Chondrocyte (in vitro differentiated cells): ENCODE measurements around the gene SKAP1. TPM values are rescaled to one million over a fixed set of nuclear protein-coding genes. Genes with fewer than 3 reads are reported as not detected.
"Not testable (repeated sequence)": the region's sequence is repeated elsewhere in the genome, so short reads cannot be mapped to it uniquely, and the experiment has no call there.

Source experiments
- DNase-seq: peaks from one replicate; pipeline ENCODE4 v3.0.0; 2021; ENCODE audit warnings: mixed read lengths, low spot score
- H3K27ac Mint-ChIP-seq: one replicate; pipeline ENCODE4 v1.8.0; 2021; ENCODE audit warnings: mild to moderate bottlenecking, moderate library complexity, mixed read lengths; ENCODE audit not compliant: unreplicated experiment
- H3K27me3 Mint-ChIP-seq: 2 replicates; pipeline ENCODE4 v1.8.0; 2021; ENCODE audit warnings: low read depth, mixed read lengths
- H3K36me3 Mint-ChIP-seq: 2 replicates; pipeline ENCODE4 v1.8.0; 2021; ENCODE audit warnings: low read depth, mixed read lengths
- H3K4me1 Mint-ChIP-seq: 2 replicates; pipeline ENCODE4 v1.8.0; 2021; ENCODE audit warnings: low read depth, mild to moderate bottlenecking, mixed read lengths
- H3K4me3 Mint-ChIP-seq: one replicate; pipeline ENCODE4 v1.8.0; 2021; ENCODE audit warnings: mild to moderate bottlenecking, moderate library complexity, mixed read lengths; ENCODE audit not compliant: unreplicated experiment
- H3K9me3 Mint-ChIP-seq: 2 replicates; pipeline ENCODE4 v1.8.0; 2021; ENCODE audit warnings: low read depth, mixed read lengths
- CTCF ChIP-seq: fragments of 200-600 bp; sonication (generic); IDR thresholded peaks from 2 replicates; pipeline ENCODE4 v1.5.0; 2021; ENCODE audit warnings: antibody characterized with exemption, mild to moderate bottlenecking, moderate library complexity
- total RNA-seq: library from RNA; stranded (reverse); gene quantifications from 3 replicates; pipeline ENCODE4 v1.2.1, GENCODE V29; 2021

The SKAP1 gene
- total RNA-seq, 1 donor from 2014 or later = not detected

DNA sequence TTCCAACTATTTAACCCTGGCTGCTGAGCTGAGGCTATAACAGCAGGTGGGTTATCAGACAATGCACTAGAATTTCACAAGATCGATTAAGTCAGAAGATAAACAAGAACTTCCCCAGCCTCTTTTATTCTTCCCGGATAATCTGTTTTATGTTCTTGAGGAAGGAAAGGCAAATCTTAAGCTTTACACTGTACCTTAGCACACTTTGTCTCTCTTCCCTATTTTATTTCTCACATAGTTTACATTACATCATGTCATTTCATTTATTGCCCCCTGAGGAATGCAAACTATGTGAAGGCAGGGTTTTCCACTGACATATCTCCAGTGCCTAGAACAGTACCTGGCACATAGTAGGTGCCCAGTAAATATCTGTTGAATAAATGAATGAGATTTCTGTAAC lies 139.6 kb downstream of the SKAP1 start:
- no peak overlapping the region for H3K4me3 Mint-ChIP-seq
- H3K9me3 Mint-ChIP-seq = no peaks in the 10 kb centered on the region
- H3K27ac Mint-ChIP-seq = no peak overlapping the region
- H3K27me3 Mint-ChIP-seq = peaks cover 58% of the 10 kb centered on the region
- DNase-seq = no peak
- H3K4me1 Mint-ChIP-seq = no peaks in the 10 kb centered on the region
- no peaks in the 10 kb centered on the region for H3K36me3 Mint-ChIP-seq
- TF ChIP-seq CTCF = no peak

DNA sequence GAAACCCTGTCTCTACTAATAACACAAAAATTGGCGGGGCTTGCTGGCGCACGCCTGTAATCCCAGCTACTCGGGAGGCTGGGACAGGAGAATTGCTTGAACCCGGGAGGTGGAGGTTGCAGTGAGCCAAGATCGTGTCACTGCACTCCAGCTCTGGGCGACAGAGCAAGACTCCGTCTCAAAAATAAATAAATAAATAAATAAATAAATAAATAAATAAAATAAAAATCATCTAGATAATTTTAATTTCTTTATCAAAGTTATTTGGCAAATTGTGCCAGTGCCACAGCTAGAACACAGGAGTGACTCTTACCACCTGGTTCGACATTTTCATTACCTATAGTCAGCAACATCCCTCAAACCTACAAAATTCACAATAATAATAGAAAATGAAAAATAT lies 143.1 kb downstream of the SKAP1 start:
- not testable (repeated sequence) for H3K27ac Mint-ChIP-seq, DNase-seq, H3K36me3 Mint-ChIP-seq, H3K9me3 Mint-ChIP-seq, H3K4me3 Mint-ChIP-seq, H3K4me1 Mint-ChIP-seq
- peaks cover 53% of the 10 kb centered on the region for H3K27me3 Mint-ChIP-seq

GRCh38 chr17:48285614-48286013 lies 144.4 kb downstream of the SKAP1 start:
- DNase-seq = no peak
- Mint-ChIP-seq H3K36me3 (no peaks in the 10 kb centered on the region), H3K4me3 (no peak overlapping the region), H3K27ac (no peak overlapping the region), H3K4me1 (no peaks in the 10 kb centered on the region), H3K9me3 (no peaks in the 10 kb centered on the region), H3K27me3 (peaks cover 48% of the 10 kb centered on the region)
- no peak for TF ChIP-seq CTCF

DNA sequence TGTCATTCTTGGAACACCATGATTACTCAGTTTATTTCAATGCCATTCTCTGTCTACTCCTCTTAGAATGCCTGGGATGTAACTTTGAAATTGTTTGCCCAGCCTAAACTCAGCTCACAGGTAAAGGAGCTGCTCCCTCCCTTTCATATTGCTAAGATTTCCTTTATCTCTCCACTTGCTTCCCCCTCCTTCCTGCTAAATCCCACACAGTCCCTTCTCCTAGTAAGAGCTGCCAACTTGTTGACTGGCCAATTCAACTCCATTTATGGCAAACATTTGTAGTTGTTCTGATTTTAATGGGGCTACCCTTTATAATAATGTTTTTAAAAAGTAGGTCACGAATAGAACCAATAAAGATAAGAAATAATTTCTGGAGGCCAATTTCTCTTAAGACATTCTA lies 146.1 kb downstream of the SKAP1 start:
- peaks cover 48% of the 10 kb centered on the region for H3K27me3 Mint-ChIP-seq
- no peak overlapping the region for H3K4me3 Mint-ChIP-seq
- no peak overlapping the region for H3K27ac Mint-ChIP-seq
- no peak for DNase-seq
- no peaks in the 10 kb centered on the region for H3K36me3 Mint-ChIP-seq
- TF ChIP-seq CTCF = no peak
- no peaks in the 10 kb centered on the region for H3K4me1 Mint-ChIP-seq
- no peaks in the 10 kb centered on the region for H3K9me3 Mint-ChIP-seq

DNA sequence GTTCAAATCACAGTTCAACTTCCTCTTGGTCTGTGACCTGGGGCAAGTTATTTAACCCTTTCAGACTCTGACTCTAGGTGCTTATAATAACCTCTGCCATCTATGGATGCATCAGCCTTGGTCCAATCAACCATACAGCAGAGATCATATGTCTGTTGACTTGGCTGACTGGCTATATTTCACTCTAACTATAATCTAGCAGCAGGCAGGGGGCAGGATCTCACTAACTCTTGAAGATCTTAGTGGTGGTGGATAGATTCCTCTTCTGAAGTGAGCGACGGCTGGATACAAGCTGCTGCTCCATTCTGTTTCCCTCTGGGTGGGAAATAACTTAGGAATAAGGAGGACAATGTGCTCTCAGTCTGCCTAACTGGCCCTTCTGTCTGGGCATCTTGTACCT lies 146.6 kb downstream of the SKAP1 start:
- peaks cover 51% of the 10 kb centered on the region for H3K27me3 Mint-ChIP-seq
- H3K36me3 Mint-ChIP-seq = no peaks in the 10 kb centered on the region
- TF ChIP-seq CTCF = no peak
- H3K4me3 Mint-ChIP-seq = no peak overlapping the region
- H3K4me1 Mint-ChIP-seq = no peaks in the 10 kb centered on the region
- H3K27ac Mint-ChIP-seq = no peak overlapping the region
- H3K9me3 Mint-ChIP-seq = no peaks in the 10 kb centered on the region
- no peak for DNase-seq

DNA sequence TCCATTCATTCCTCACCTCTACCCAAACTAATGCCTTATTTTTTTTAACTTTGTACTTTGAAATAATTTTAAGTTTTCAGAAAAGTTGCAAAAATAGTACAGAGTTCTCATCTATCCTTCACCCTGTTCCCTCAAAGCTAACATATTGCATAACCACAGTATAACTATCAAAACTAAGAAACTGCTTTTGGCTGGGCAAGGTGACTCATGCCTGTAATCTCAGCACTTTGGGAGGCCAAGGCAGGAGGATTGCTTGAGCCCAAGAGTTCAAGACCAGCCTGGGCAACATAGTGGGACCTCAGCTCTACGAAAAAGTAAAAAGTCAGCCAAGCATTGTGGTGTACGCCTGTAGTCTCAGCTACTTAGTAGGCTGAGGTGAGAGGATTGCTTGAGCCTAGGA lies 147.7 kb downstream of the SKAP1 start:
- no peak for DNase-seq
- TF ChIP-seq CTCF = no peak
- Mint-ChIP-seq H3K9me3 (no peaks in the 10 kb centered on the region), H3K4me3 (no peak overlapping the region), H3K4me1 (no peaks in the 10 kb centered on the region), H3K27ac (no peak overlapping the region), H3K27me3 (peaks cover 52% of the 10 kb centered on the region), H3K36me3 (no peaks in the 10 kb centered on the region)
